NCI-H128 (cell line): ENCODE measurements around the gene MEDAG.
"Not testable (repeated sequence)": the region's sequence is repeated elsewhere in the genome, so short reads cannot be mapped to it uniquely, and the experiment has no call there.

ENCODE experiments used
- DNase-seq: peaks from one replicate; lab custom pipeline; 2025; ENCODE audit not compliant: unreplicated experiment; lab: John Stamatoyannopoulos, UW

Gene MEDAG

DNA sequence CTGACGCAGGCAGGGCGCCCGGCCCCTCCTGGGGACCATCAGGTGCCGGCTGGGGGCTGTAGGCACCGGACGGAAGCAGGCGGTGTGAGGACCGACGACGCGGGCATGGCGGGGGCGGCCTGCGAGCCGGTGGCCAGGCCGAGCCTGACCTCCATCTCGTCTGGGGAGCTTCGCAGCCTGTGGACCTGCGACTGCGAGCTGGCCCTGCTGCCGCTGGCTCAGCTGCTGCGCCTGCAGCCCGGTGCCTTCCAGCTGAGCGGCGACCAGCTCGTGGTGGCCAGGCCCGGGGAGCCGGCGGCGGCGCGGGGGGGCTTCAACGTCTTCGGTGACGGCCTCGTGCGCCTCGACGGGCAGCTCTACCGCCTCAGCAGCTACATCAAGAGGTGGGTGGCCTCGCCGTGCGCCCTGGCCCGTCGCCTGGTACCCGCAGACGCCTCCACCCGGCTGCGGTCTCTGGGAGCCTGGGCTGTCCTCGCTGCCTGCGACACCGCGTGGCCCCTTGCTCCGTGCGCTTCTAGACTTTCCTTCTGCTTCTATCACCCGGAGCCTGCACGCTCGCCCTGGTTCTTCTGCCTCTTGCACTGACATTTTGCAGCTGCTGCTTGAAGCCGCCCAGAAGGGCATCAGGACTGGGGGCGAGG, 460 bp downstream of the MEDAG start:
- no peak for DNase-seq

DNA sequence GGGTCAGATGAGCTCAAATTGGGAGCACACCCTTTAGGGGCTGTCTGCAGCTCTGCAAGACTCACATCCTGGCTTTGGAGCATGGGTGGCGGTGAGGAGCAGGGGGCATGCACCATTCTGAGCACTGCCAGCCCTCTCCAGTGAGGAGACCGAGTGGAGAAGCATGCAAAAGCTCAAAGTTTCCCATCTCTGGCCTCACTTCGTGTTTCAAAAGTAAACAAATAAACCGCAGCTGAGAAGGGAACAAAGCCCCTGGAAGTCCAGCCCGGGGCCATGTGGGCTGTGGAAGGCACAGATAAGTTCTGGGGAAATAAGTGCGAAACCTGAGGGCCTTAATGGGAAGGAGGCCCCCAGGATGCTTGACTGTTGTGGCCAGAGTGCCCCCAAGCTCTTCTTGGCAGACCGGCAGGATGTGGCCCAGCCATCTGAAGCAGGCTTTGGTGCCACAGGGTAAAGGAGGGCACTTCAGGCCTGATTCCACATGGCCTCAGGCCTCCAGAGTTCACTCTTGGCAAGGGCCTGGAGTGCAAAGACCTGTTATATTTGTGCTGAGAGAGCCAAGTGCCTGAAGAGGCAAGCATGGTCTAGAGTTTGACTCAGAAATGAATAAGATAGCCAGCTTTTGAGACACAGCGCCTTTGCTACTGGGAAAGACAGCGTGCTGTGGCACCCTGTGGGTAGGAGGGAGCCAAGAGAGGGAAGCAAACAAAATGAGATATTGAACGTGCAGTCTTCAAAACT, 1.2 kb downstream of the MEDAG start:
- no peak for DNase-seq

- no peak for DNase-seq
These were observed 2.4 kb downstream of the MEDAG start for GRCh38 chr13:30908416-30908980.

DNA sequence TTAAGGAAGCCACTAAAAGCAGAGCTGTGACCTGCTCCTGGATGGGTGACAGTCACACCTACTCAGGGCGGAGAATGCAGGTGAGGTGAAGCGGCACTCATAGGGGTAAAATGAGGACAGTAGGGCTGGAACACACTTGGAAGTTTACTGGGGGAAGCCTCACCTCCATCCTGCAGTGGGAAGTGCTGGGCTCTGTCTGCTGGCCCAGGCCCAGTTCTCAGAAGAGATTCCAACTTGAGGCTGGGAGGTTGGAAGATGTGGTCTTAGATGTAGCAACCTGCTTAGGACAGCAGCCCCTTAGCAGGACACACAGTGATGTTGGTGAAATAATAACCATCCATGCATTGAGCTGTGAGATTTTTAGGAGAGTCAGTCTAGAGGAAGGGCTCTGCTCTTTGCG, 4.6 kb downstream of the MEDAG start:
- no peak for DNase-seq

DNA sequence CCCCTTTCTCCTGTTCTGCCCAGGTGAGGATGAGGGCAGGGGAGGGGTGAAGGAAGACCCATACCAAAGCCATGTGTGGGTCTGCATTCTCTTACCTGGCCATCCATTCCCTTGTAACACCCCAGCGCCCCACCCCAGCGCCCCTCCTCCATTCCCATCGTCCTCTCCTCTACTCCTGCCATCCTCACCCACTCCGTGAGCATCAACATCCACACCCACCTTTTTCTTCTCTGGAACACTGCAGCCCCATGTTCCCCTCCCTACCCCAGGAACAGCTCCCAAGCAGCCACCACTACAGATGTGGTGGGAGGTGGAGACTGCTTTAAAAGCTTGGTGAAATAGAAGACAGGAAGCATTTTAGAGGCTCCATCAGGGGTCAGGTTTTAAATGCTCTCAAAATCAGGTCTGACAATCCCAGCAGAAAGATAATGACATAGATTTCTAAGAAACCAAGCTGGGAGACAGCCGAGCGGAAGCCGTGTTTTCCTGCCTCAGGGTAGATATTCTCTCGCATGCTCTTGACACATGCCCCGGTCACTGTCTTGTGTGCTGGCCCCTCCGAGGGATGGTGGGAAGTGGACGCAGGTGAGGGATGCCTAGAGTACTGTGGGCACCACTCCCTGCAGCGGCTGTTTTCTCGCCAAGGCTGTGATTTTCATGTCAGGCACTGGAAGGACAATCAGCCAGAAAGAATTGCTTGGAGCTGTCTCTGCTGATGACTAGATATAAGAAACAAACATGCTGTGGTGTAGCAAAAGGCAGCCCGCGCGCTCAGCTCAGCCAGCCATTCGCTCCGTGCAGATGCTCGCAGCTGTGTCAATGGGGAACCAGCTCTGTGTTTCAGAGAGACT, 9.8 kb downstream of the MEDAG start:
- DNase-seq: no peak

DNA sequence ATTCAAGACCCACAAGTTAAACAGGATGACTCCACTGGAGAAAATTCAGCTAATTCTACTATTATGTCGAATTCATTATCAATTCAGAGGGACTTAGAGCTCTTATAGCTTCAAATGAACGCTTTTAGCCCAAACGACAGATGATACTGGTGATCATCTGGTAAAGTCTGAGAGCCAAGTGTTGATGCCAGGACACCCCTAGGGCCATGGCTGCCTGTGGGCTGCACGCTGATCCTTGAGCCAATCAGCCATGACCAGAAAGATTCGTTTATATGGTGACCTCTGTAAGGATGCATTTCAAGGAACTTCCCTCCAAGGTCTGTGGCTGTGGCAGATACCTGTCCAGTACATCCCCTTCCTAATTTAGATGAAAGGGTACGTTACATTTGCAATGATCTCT, 10.9 kb downstream of the MEDAG start:
- no peak for DNase-seq

DNA sequence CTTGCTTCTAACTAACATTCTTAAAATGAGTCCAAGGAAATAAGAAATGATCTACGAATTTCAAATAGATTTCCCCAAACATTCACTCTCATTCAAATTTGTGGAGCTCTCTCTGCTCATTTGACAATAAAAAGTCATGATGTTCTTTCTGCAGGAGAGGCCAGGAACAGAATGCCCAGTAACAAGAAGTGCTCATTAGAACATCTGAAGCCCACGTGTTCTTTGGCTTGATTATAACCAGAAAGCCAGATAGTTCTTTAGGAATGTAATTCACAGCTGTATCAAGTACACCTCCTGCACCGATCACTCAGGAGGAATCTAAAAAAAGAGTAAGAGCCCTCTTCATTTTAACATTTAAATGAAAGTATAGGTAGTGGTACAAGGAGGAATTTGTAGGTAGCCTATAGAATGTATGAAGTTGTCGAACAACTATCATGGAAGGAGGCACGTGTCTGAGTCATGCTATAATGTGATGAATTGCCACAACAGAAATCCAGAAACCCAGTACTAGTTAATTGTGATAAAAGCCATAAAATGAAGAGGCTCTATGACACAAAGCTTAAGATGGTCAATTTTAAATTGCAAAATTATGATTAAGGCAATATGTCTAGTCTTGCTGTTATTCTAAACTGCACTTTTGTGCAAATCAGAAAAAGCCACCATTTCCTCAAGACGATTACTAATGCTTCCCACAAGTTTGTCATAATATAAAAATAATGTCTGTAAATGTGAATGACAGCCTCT, 12.8 kb downstream of the MEDAG start:
- DNase-seq: no peak

GRCh38 chr13:30920162-30920909, 14.3 kb downstream of the MEDAG start:
- no peak for DNase-seq

GRCh38 chr13:30923418-30923817, 17.3 kb downstream of the MEDAG start:
- DNase-seq: no peak

DNA sequence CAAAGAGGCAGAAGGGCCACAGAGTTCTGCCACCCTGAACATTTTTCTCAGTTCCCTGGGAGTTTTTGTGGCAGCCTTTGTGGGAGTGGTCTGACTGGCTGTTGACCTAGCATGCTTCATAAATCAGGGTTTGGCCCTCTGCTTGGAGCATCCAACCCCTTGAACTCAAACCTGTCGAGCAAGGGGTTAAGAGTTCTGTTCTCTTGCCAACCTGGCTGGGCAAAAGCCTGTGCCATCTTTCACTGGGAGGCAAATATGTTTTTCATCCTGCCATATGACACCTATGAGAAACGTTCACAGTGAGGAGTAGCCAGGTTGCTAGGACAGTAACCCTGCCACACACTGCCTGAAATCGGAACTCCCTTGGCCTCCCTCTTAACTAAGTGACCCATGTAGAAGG, 18.6 kb downstream of the MEDAG start:
- no peak for DNase-seq

- DNase-seq: no peak
These were observed 19.4 kb downstream of the MEDAG start for GRCh38 chr13:30925429-30925828.

DNA sequence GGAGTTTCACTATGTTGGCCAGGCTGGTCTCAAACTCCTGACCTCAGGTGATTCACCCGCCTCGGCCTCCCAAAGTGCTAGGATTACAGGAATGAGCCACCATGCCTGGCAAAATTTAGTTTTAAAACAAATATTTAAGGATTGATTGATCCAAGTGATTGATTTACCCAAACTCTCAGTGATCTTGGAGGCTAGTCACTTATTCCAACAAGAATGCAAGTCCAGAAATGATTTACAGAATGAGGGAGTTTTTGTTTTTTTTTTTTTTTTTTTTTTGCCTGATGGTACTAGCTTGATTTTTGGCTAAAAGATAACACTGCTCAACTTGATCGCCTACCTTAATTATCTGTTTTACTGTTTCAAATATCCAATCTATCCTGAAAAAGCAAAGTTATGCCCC, 20.7 kb downstream of the MEDAG start:
- DNase-seq: no peak

DNA sequence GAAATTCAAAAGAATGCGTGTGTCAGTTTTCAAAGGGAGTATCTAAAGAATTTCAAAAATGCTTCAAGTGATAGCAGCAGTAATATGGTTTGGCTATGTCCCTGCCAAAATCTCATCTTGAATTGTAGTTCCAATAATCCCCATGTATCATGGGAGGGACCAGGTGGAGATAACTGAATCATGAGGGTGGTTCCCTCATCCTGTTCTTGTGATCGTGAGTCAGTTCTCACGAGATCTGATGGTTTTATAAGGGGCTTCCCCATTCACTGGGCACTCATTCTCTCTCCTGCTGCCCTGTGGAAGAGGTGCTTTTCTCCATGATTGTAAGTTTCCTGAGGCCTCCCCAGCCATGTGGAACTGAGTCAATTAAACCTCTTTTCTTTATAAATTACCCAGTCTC, 21.1 kb downstream of the MEDAG start:
- not testable (repeated sequence) for DNase-seq

DNA sequence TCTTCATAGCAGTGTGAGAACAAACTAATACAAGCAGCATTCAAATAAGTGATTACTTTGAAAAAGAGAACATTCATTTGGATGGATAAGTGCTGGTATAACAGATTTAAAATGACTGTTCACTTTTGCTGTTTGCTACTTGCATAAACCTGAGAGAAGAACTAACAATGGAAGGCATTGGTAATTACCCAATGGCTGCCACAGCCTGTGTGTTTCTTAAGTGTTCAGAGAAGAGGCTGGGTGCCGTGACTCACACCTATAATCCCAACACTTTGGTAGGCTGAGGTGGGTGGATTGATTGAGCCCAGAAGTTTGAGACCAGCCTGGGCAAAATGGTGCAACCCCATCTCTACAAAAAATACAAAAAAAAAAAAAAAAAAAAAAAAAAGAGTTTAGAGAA, 21.5 kb downstream of the MEDAG start:
- DNase-seq: no peak

DNA sequence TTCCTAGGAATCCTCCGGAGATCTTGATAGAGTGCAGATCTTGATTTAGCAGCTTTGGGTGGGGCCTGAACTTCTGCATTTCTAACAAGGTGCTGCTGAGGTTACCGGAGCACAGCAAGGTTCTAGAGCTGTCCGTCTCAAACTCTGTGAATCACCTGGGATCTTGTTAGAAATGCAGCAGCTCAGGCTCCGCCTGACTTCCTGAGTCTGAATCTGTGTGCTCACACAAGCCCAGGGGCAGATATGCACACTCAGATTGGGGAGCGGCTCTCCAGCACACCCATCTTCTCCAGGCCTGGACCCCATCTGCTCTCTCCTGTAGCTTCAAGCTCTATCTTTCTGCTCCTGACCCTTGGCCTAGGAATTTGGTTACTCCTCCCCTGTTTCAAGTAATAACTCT, 22.9 kb downstream of the MEDAG start:
- no peak for DNase-seq

DNA sequence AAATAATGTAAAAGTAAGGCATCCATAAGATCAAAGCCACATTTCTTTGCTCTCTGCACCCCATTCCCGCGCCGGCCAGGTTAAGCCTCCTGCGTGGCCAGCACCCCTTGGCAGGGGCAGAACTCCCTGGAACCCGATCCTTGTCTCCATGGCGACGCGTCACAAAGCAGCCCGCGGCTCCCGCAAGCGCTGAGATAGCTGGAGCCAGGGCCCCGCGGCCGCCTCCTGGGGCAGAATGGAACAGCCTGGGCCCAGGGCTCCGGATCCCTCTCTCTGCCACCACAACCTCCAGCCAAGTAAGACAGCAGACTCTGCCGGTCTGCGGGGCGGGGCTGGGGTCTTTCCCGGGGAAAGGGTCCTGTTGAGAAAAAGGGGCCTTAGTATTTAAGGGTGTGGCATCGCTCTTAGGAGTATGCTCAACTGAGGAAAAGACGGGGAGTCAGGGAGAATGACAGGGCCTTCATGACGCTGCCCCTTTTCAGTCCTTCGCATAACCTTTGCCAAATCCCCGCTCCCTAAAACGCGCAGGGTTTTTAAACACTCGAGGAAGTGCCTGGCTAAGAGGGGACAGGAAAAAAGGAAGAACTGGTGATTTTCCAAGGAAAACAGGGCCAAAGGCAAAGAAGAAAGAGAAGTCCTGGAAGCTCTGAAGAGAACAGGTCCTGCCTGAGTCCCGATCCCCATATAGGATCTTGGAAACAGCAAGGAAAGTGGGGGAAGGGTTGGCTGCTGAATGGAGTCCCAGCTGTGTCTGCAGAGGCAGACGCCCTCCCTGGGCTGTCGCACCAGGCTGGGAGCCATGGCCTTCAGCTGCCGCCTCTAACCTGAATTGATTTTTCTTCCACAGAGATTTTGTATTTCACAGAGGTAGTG, 26.6 kb downstream of the MEDAG start, which contains the start of gene TEX26:
Gene TEX26 (plus strand): TSS at position 176 of the 873 bp plus-strand sequence. CDS start 60 bp downstream, at position 236.
- no peak for DNase-seq

DNA sequence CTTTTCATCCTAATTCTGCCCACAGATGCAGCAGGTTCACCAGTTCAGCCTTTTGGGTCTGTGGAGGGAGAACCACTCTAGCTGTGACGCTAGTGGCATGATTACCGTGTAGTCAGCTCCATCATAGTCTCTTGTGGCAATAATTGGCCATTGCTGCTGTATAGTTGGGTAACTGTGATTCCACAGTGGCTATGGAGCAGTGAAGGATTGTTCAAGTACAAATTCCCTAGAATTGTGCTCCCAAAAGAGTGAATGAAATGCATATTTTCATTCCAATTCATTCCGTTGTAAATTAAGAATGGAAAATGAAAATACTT, 27.2 kb downstream of the MEDAG start:
- DNase-seq: no peak

DNA sequence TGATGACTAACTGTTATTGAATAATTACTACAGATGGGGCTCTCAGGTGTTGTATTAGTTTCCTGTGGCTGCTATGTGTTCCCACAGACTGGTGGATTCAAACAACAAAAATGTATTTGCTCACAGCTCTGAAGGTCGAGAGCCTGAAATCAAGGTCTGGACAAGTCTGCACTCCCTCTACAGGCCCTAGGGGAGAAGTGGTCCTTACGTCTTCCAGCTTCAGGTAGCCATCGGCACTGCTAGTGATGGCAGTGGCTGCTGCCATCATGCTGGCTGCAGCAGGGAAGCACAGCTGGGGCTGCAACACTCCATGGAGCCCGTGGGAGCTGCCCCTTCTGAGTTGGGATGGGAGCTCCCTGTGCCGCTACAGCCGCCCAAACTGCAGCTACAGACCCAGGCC, 28.3 kb downstream of the MEDAG start:
- DNase-seq: no peak

GRCh38 chr13:30934803-30935202, 28.7 kb downstream of the MEDAG start:
- no peak for DNase-seq
